ENCODE measurements around the gene MED26. TPM values are rescaled to one million over a fixed set of nuclear protein-coding genes. Genes with fewer than 3 reads are reported as not detected.

MED26 gene
- total RNA-seq, 1 experiment from 2014 or later: 10.0 TPM

DNA sequence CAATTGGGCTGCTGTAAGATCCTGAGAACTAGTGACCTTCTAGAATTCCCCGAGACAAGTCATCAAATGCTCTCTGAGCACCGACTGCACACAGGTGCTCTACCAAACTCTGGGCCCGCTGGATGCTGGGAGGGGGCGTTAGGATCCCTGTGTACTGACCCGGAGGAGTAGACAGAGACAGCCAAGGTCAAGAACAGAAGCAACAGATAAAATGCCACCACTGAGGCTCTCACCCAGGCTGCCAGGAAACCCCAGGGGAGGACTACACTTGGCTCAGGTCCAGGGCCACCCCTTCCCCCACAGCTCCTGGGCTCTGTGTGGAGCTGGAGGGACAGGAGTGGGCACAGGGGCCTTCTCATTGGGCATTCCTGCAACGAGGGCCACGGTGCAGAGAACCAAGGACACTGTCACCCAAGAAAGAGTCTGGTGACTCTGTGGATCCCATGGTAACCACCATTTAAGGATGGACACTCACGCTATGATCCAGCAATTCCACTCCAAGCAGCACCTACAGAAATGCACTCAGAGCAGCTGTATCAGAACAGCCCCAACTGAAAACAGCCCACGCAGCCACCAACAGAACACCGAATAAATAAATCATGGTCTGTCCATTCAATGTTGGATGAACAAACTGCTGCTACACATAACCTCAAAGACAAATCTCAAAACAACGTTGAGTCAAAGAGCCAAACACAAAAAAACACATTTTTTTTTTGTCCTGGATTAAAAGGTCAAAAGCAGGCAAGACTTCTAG, 39.0 kb downstream of the MED26 start:
- DNase-seq (ENCODE audit: low spot score): no peak

DNA sequence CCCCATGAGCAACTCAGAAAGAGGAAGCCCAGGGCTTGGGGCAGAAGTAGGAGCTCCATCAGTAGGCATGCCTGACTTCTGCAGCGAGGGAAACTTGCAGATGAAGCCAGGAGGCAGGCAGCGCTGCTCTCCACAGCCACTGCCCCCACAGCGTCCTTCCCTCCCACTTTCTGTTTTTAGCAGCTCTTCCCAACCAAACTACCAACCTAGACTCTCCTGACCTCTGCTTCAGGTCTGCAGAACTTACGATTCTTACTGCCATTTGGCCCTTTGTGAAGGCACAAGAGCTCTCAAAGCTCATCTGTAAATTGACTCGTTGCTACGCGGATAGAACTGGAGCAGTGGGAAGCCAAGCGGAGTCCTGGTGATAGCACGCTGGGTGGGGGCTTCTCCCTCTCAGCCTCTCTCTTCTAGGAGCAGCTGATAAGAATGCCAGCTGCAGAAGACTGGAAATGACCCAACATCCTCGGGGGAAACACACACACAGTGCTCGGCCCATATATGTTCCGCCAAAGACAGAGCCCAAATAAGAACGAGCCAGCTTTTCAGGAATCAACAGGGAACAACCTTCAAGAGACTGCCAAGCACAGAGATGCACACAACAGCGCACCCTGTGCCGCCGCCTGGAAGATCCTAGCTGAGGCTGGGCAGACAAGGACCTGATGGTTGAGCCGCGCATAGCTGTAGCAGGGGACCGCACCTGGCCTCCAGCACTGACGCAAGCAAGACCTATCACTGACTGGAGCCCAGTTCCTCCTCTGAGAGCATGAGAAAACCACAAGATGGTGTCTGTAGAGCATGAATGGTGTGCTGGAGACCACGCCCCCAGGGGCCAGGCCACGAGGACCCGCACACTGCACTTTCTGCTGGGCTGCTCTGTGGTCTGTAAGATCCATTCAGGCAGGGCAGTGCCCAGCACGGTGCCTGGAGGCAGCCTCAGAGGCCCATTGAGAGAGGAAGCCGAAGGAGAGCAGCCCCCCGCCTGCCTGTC, 39.9 kb downstream of the MED26 start:
- no peak for DNase-seq (ENCODE audit: low spot score)

DNA sequence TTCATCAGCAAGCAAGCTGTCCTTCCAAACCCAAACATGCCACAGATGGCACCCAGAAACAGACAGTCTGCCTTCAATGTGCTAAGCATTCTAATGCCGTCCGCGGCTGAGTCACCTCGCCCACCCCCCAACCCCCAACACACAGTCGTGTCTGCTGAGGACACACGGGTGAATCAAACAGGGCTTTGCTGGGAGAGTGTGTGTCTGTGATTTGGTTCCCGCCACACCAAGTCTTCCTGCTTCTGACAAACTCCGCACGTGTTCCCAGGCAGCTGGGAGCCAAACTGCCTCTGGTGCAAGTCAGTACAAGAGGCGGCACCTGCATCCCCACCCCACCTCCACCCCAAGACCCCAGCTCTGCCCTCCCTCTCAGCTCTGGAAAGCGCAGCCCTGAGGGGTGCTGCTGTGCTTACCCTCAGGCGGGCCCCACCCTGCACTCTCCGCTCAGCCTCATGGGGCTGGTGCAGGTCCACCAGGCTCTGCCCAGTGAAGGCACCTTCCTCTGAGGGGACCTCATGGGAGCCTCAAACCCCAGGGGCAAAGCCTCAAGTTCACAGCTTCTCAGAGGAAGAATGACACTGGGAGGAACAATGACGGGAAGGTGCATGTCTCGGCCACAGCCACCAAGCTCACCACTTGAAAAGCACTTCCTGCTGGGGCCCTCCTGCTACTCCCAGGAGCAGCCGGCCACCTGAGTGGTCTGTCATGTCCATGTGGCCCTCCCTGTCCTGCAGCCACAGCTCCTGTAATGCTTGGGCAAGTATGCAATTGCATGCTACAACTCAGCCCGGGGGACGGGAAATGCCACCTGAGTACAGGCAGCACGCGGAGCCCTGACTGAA, 40.8 kb downstream of the MED26 start:
- DNase-seq (ENCODE audit: low spot score): peak; percentile 51

DNA sequence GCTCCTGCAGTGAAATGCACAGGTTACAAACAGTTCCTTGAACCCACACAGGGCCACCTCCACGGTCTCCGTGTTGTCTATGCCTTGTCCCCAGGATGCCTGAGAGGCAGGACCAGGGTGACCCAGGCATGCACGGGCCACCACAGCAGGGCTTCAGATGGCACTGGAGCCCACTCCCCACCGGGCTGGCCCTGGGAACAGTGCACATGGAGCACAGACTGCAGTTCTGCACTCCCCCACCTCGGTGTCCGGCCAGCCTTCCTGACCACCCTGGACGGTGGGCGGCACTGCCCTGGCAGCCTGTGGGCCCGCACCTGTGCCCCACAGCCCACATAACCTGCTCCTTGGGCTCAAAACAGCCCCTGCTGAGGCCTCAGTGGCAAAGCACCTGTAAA, 41.5 kb downstream of the MED26 start:
- no peak for DNase-seq (ENCODE audit: low spot score)

DNA sequence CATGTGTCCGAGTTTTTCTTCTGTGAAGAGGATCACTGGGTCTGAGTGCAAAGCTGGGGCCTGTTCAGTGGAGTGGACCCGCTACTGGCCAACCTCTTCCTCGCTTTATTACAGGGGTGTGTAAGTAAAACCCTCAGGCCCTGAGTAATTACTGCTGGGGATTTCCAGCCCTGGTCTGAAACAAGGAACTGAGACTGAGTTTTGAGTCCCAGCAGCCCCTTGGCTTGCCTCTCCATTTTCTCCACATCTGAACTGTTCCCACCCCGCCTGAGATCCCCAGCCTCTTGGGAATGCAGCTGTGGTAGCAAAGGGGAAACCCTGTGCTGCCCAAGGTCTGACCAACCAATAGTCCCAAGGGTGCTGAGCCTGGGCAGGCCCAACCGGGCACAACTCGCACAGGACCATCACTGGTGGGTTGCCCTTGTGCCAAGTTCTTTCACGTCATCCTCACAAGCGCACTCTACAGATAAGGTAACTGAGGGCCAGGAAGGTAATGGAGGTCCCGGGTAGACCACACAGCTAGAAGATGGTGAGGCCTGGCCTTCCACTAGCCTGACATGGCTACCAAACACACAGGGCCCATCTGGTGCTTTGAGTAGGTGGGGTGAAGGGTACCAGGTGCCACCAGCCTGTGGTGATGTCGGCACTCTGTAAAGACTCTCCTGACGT, 42.1 kb downstream of the MED26 start:
- DNase-seq (ENCODE audit: low spot score): peak; percentile 35

DNA sequence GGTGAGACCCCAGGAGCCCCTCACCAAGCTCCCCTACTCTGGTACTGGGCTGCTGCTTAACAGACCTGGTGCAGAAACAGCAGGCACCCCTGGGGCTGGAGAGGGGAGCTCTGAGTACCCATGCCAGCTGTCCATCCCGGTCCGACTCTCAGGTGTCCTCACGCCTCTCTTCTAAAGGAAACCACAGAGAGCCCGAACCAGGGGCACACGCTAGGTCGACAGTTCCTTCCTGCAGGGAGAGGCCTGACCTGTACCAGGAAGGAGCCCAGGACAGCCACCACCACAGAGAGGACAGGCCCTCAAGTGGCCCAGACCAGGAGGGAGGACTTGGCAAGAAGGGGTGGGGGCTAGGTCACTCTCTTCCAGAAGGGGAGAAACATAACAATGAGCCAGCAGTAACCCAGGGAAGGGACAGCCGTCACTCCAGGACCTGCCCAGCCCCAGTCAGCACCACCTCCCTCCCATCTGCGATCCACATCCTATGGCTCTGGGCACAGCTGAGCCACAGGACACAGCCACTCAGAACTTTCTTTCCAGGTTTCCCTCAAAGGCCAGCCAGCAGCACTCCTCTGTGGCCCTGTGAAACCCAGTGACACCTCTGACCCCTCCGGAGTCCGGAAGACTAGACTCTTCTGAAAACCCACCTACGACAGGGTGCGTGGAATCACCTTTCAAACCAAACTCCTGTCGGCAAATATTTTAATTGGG, 42.8 kb downstream of the MED26 start:
- no peak for DNase-seq (ENCODE audit: low spot score)

DNA sequence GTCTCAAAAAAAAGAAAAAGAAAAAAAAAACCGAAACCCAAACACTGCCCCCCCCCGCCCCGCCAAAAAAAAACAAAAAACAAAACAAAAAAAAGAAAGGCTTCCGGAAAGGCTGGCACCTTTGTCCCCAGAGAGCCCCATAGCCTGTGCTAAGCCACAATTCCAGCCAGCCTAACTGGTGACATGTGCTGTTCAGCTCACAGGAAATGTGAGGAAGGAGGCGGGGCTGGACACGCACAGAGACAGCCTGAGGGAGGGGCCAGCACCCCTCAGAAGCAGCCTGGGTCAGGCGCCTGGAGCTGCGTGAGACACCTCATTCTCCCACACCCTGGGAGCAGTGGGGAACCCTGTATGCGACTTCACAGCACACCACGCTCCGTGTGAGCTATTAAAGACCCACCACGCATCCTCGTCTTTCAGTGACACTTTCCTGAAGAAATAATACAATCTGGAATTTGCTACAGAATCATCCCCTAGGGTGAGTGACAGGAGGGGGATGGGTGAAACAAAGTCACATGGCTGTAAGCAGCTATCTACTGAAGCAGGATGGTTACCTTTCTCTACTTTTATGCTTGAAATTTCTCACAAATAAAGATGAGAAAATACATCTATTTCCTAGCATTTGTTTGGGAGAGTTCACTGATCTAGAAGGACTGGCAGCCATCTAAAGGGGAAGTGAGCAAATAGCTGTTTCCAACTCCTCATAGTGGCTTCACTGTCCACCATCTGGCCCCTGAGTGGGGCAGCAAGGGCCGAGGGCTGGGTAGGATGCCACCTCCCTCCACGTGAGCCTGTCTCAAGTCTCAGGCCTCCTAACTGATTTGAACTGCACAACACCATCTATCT, 43.5 kb downstream of the MED26 start:
- peak; percentile 87 for DNase-seq (ENCODE audit: low spot score)

DNA sequence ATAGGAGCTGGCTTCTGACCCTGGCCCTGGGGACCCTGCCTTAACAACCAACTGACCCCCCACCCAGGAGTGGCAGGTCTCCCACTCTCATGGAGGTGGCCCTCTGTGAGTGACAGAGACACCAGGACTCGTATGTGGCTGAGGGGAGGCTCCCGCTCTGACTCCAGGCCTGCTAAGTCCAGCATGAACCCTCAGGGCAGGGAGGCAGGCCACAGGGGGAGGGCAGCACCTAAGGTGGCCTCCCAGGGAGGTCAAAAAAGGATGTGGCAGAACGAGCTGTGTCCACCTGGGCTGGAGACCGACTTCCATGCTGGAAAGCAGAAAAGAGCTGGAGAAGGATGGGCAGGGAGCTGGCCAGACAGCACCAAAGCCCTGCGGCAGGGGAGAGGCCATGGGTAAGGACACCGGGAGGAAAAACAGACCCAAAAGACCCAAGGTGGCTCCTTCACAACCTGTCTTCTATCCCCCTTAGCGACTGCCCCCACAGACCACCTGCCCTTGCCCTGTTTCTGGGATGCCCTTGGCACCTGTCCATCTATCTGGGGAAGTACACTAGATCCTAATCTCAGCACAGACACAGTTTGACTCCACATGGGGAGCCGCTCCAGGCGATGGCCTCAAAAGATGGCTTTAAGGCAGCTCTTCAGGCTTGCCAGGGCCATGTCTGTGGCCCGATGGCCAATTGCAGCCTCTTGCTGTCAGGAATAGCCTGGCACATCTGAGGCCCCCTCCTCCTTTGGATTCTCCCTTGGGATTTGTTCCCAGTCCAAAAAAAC, 45.3 kb downstream of the MED26 start:
- no peak for DNase-seq (ENCODE audit: low spot score)

DNA sequence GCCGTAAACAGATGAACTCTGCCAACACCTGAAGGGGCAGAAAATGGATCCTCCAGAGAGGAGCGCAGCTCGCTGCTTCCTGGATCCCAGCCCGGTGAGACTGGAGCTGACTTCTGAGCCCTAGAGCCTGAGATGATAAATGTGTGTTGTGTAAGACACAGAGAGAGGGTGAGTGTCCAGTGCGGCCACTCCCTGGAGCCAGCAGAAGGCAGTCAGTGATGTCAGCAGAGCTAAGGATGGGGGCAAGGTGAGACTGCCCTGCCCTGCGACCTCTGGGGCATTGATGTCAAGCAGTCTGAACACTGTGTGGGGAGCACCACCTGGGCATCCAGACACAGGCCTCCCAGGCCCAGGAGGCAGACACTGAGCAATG, 46.0 kb downstream of the MED26 start:
- DNase-seq (ENCODE audit: low spot score): no peak

DNA sequence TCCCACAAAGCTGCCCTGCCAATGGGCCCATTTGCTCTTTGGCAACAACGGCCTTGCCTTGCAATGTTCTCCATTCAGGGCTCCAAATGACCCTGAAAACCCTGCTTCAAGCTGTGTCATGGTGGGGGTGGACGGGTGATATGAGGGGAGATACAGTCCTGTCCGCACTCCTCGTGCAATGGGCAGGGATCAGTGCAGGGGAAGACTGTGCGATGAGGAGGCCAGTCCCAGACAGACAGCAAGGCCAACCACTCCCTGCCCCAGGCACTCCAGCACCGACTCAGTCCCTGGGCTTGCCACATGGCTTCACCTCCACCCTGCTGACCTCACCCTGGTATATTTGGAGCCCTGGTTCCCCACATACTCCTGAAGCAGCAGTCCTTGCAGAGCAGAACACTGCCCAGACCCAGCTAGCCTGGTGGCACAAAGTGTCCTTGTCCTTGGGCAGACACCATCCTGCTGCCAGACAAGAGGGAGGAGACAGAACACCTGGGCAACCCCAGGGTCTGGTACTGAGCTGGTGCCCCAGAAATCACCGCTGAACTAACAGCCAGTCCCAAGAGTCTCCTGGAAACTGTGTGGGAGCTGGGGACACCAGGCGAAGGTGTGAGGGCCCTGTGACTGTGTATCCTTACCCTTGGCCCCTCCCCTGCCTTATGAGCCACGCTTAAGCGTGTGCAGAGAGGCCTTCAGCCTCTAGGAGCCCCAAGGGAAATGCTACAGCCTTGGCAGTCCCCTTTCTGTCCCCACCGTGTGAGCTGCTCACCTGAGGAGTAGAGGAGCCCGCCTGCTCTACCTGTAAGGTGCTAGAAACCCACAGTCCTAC, 46.6 kb downstream of the MED26 start:
- no peak for DNase-seq (ENCODE audit: low spot score)

DNA sequence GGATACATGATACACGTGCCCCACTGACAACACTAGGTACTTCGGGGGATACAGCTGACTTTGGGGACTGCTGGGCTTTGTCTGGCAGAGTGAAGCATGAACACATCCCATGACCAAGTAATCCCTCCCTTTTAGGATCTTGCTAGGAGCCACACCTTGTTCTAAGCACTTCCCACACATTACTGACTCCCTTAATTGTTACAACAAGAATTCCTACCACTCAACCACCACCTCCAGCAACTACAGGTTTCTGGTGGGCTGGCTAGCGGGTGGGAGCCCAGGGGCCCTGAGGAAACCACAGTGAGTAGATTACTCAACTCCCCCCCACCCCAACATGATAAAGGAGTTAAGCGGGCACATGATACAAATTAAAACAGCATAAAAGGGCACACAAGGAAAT, 48.6 kb downstream of the MED26 start:
- DNase-seq (ENCODE audit: low spot score): no peak

DNA sequence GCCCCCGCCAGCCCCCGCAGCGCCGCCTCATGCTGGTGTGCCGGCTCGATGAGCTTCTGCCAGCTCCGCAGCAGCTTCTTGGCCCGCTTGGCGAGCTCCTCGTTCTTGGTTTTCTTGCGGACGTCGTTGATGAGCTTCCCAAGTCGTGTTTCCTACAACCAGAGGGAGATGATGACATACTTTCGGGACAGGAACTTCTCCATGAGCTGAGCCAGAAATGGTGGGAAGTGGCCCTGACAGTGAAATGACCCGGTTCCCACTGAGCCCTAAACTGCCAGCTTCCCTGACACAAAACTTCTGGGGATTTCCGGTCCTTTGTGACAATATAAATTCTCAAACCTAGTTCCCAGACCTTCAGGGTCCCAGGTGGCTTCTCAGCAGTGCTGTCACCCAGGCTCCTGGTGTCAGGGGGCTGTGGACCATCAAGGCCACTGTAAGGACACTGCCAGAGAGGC, 50.4 kb downstream of the MED26 start:
- DNase-seq (ENCODE audit: low spot score): no peak

DNA sequence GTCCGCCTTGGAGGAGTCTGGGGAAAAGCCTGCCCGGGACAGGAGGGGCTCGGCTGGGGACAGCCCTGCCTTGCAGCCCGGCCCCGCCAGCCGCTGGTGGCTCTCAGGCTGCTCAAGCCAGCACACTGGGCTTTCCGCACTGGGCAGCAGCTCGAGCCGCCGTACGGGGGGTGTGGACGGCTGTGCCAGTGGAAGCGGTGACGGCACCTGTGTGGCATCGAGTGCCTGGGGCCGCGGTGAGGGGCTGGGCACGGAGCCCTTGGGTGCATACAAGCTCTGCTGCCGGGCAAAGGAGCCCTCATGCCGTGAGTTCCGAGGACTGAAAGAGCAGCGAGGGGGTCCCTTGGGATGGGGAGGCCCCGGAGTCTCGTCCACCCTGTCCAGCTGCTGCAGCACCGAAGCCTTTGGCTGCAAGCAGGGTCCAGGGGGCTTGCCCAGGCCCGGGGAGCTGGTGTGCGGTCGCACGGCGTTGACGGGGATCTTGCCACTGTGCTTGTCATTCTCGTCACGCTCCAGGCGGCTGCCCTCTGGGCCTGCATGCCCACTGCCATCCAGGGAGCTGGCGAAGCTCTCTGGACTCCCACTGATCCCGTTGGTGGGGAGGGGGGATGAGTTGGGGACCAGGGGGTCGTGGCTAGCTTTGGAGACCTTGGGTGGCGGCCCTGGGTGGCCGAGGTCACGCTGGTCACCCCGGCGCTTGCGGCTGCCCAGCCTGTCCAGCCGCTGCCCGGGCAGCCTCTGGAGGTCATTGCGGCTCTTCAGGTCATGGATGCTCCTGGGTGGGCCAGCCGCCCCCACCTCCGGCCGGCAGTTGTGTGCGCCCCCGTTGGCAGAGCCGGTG, 51.1 kb downstream of the MED26 start:
- DNase-seq (ENCODE audit: low spot score): no peak

DNA sequence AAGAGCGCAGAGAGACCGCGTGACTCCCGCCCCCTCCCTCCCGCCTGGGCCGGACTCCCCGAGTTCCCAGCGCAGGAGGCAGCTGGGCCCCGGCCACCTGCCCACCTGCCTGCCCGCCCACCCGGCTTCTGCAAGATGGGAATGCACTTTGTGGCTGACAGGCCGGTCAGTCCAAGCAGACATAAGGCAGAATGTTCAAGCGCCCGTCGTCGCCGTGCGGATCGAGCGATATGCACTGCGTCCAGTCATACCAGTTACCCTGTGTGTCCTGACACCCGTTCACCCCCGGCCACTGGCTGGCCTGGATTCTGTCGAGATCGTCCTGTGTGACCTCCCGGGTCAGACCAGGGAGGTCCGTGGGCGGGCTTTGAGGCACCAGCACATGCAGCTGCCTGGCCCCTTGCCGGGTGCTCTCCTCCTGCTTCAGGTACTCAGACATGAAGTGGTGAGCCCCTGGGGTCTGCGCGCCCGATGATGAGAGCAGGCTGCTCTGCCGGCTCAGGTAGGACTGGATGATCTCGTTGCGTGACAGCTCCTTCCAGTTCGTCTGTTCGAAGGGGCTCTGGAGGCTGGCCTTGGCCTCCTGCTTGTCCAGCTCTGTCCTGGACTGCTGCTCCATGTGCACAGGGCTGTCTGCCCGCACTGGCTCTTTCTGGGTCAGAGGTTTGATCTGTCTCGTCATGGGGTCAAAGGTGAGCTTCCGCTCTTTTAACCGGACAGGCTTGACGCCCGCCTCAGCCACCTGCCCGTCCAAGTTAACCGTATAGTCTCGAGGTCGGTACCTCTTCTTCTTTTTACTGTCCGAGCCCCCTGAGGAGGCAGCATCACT, 51.9 kb downstream of the MED26 start:
- no peak for DNase-seq (ENCODE audit: low spot score)

DNA sequence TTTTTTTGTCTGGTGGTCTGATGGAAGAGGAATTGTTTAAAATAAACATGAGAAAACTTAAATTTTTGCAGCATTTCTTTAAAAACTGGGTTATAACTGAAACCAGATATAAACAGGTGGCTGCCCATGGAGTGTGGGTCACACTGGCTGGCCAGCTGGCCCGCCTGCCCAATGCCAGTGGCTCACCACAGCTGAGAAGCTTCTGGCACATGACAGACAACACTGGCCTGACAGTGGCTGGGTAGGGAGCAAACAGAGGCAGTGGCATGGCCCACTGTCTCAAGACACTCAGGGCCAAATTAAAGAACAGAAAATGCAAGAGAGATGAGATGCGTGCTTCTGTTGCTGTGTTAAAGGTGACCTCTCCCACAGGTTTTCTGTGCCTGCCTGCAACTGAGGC, 52.7 kb downstream of the MED26 start:
- DNase-seq (ENCODE audit: low spot score): no peak

DNA sequence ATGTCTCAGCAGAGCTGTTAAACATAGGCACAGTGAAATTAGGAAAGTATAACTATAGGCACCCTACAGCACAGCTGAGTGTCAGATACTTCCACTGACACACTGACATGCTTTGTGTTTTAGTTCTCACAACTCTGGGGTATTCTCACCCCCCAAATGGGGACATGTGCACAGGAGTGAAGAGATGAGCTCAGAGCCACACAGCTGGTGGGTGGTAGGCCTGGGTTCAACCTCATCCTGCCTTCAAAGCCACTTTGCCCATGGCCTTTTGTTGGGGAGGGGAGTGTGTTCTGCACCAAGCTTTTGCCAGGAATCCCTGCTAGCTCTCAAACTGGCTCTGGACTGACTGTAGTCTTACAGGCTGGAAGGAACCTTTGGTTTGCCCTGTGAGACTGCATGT, 54.1 kb downstream of the MED26 start:
- no peak for DNase-seq (ENCODE audit: low spot score)
